22Rv1 (cell line): ENCODE measurements around the gene ANKS1B.

Experiments
- H3K27ac ChIP-seq: fragments of 450-650 bp; 2 replicates; pipeline ENCODE4 v1.5.1; 2017
- ZFX ChIP-seq: fragments of 450-650 bp; IDR thresholded peaks from 2 replicates; pipeline ENCODE4 v1.6.1; 2017; ENCODE audit warnings: antibody characterized with exemption, borderline replicate concordance
- TF ChIP-seq, protein P1 (sequence below): fragments of 450-650 bp; IDR thresholded peaks from 2 replicates; pipeline ENCODE4 v1.5.1; 2017; ENCODE audit warnings: mild to moderate bottlenecking

ANKS1B gene

DNA sequence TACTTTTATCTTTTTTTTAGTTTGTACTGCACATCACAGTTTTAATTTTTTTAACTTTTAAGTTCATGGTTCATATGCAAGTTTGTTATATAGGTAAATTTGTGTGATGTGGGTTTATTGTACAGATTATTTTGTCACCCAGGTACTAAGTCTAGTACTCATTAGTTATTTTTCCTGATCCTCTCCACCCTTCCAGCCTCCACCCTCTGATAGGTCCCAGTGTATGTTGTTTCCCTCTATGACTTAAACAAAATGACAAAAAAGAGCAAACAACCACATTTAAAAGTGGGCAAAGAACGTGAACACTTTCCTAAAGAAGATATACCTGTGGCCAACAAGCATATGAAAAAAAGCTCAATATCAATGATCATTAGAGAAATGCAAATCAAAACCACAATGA lies 273.5 kb downstream of the ANKS1B start:
- no peak for TF ChIP-seq ZFX
- TF ChIP-seq, protein P1, sequence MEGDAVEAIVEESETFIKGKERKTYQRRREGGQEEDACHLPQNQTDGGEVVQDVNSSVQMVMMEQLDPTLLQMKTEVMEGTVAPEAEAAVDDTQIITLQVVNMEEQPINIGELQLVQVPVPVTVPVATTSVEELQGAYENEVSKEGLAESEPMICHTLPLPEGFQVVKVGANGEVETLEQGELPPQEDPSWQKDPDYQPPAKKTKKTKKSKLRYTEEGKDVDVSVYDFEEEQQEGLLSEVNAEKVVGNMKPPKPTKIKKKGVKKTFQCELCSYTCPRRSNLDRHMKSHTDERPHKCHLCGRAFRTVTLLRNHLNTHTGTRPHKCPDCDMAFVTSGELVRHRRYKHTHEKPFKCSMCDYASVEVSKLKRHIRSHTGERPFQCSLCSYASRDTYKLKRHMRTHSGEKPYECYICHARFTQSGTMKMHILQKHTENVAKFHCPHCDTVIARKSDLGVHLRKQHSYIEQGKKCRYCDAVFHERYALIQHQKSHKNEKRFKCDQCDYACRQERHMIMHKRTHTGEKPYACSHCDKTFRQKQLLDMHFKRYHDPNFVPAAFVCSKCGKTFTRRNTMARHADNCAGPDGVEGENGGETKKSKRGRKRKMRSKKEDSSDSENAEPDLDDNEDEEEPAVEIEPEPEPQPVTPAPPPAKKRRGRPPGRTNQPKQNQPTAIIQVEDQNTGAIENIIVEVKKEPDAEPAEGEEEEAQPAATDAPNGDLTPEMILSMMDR = no peak
- no peak overlapping the region for H3K27ac ChIP-seq

- TF ChIP-seq ZFX = no peak
- TF ChIP-seq, protein P1 = no peak
- no peak overlapping the region for H3K27ac ChIP-seq
Observed at GRCh38 chr12:99709619-99710018, 275.1 kb downstream of the ANKS1B start.

GRCh38 chr12:99709116-99709515 lies 275.6 kb downstream of the ANKS1B start:
- no peak overlapping the region for H3K27ac ChIP-seq
- TF ChIP-seq, protein P1 = no peak
- no peak for TF ChIP-seq ZFX

DNA sequence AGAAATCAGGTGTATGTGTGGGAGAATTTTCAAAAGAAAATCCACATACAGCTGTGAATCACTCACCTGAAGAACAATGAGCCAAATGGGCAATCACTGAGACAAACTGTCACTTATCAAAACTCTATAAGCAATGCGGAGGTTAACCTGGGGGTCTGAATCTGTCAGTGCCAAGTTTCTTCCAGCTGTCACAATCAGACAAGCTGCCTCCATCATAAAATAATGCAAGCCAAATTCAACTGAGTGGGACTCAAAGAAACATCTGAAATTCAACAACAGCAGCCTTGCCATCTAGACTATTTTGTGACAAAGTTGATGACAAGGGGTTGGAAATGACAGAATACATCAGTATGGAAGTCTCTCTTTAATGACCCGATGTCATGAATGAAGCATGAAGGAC lies 276.9 kb downstream of the ANKS1B start:
- TF ChIP-seq, protein P1 = no peak
- TF ChIP-seq ZFX = no peak
- H3K27ac ChIP-seq = no peak overlapping the region

GRCh38 chr12:99706736-99707473 lies 277.8 kb downstream of the ANKS1B start:
- H3K27ac ChIP-seq = no peak overlapping the region
- TF ChIP-seq, protein P1 = no peak
- TF ChIP-seq ZFX = no peak

- TF ChIP-seq, protein P1 = no peak
- TF ChIP-seq ZFX = no peak
- no peak overlapping the region for H3K27ac ChIP-seq
Observed at GRCh38 chr12:99704458-99704857, 280.3 kb downstream of the ANKS1B start.

GRCh38 chr12:99704036-99704435 lies 280.7 kb downstream of the ANKS1B start:
- no peak for TF ChIP-seq ZFX
- TF ChIP-seq, protein P1 = no peak
- H3K27ac ChIP-seq = no peak overlapping the region
